Neutrophil (primary cell): Measurements from ENCODE around the gene CCDC136.

Experiments
- H3K27ac ChIP-seq: fragments of 200-600 bp; sonication (generic); 2 replicates; pipeline ENCODE4 v1.5.1; 2016; ENCODE audit warnings: mild to moderate bottlenecking, moderate library complexity
- H3K27me3 ChIP-seq: fragments of 200-600 bp; sonication (generic); 2 replicates; pipeline ENCODE4 v1.6.0; 2016; ENCODE audit warnings: mild to moderate bottlenecking
- H3K36me3 ChIP-seq: fragments of 200-600 bp; sonication (generic); 2 replicates; pipeline ENCODE4 v1.5.1; 2017
- H3K4me1 ChIP-seq, 2 experiments: fragments of 200-600 bp in 1 of 2; sonication (generic) in 1 of 2; 1 replicate in 1 of 2; 2 replicates in 1 of 2; pipeline versions ENCODE4 v1.5.1 to v1.6.1; 2013 to 2016; ENCODE audit warnings: low read depth in 1 of 2, low read length in 1 of 2, mild to moderate bottlenecking in 1 of 2, moderate library complexity in 1 of 2; ENCODE audit not compliant: control insufficient read depth in 1 of 2, insufficient read depth in 1 of 2
- H3K4me3 ChIP-seq, 2 experiments: fragments of 200-600 bp in 1 of 2; sonication (generic) in 1 of 2; 1 replicate in 1 of 2; 2 replicates in 1 of 2; pipeline ENCODE4 v1.5.1; 2013 to 2016; ENCODE audit warnings: low read depth in 1 of 2, low read length in 1 of 2, mild to moderate bottlenecking in 1 of 2, moderate library complexity in 1 of 2
- H3K9me3 ChIP-seq: fragments of 200-600 bp; sonication (generic); 2 replicates; pipeline ENCODE4 v1.5.1; 2016
- CTCF ChIP-seq: fragments of 200-600 bp; sonication (generic); IDR thresholded peaks from 2 replicates; pipeline ENCODE4 v1.5.1; 2016; ENCODE audit warnings: antibody characterized with exemption

Gene CCDC136

GRCh38 chr7:128814499-128814898 is 22.7 kb downstream of the CCDC136 start:
- H3K4me1 ChIP-seq: peaks cover 10% of the 10 kb centered on the region in 2 experiments
- no peak overlapping the region for H3K27ac ChIP-seq
- peaks cover 6% of the 10 kb centered on the region for H3K27me3 ChIP-seq
- no peak for TF ChIP-seq CTCF
- H3K36me3 ChIP-seq: no peaks in the 10 kb centered on the region
- no peaks in the 10 kb centered on the region for H3K9me3 ChIP-seq
- no peak overlapping the region for H3K4me3 ChIP-seq

DNA sequence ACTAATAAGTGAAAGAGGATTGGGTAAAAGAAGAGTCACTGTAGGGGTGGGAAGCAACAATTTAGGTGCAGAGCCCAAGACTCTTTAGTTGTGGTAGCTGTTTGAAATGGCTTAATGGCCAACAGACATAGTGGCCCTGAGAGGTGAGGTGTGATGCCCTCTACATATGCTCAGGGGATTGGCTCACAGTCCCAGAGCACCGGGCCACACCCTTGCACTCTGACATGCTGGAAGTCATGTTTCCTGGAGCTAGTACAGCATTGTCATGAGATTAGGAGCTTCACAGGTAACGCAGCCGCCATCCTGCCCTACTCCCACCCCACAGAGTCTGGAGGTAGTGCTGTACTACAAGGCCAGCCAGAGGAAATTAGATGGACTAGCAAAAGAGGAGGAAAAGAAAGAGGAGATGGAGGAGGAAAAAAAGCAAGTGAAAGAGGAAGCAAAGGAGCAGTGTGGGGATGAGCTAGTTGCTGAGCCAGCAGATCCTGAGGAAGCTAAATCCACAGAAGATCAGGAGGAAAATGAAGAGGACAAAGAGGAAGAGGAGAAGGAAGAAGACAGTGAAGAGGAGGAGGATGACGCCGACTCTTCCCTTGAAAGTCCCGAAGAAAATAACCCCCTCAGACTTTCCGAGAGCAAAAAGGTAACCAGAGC is 23.6 kb downstream of the CCDC136 start:
- no peaks in the 10 kb centered on the region for H3K9me3 ChIP-seq
- H3K4me1 ChIP-seq: peaks cover 10% of the 10 kb centered on the region in 2 experiments
- TF ChIP-seq CTCF: no peak
- H3K4me3 ChIP-seq: no peak overlapping the region
- no peaks in the 10 kb centered on the region for H3K36me3 ChIP-seq
- H3K27me3 ChIP-seq: peaks cover 11% of the 10 kb centered on the region
- no peak overlapping the region for H3K27ac ChIP-seq

- no peak for TF ChIP-seq CTCF
- Histone ChIP-seq H3K9me3 (no peaks in the 10 kb centered on the region), H3K27ac (no peak overlapping the region), H3K4me3 (no peak overlapping the region), H3K27me3 (peaks cover 20% of the 10 kb centered on the region), H3K4me1 (no peaks in the 10 kb centered on the region), H3K36me3 (no peaks in the 10 kb centered on the region)
Observed at GRCh38 chr7:128818694-128819093, 26.9 kb downstream of the CCDC136 start.

GRCh38 chr7:128821724-128822123 is 30.0 kb downstream of the CCDC136 start:
- no peak overlapping the region for H3K4me3 ChIP-seq
- TF ChIP-seq CTCF: no peak
- no peaks in the 10 kb centered on the region for H3K4me1 ChIP-seq
- no peak overlapping the region for H3K27ac ChIP-seq
- no peaks in the 10 kb centered on the region for H3K9me3 ChIP-seq
- H3K27me3 ChIP-seq: peaks cover 23% of the 10 kb centered on the region
- H3K36me3 ChIP-seq: no peaks in the 10 kb centered on the region

DNA sequence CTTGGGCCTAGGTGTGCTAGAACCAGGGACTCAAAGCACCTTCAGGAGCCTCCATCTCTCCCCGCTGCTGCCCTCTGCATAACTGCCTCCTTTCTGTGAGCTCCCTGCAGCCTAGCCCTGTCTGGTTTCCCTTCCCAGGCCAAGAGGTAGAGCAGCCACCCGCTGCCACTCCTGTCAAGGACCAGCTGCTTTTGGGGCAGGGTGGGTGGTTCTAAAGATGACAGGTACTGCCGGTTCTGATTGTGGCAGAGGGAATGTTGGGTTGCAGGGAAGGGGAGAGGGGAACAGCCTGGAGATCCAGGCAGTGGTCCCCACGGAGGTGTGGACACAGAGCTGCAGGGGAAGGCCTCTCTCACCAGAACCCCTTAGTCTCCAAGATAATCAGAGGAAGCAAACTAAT is 34.7 kb downstream of the CCDC136 start:
- Histone ChIP-seq H3K27ac (no peak overlapping the region), H3K4me3 (no peak overlapping the region), H3K4me1 (peaks cover 8 to 16% of the 10 kb centered on the region in 2 experiments), H3K36me3 (no peaks in the 10 kb centered on the region), H3K27me3 (peaks cover 50% of the 10 kb centered on the region), H3K9me3 (no peaks in the 10 kb centered on the region)
- no peak for TF ChIP-seq CTCF
